NT2/D1 (cell line): ENCODE measurements around the gene CLIP2.
"Not testable (repeated sequence)": the region's sequence is repeated elsewhere in the genome, so short reads cannot be mapped to it uniquely, and the experiment has no call there.

Experiments
- DNase-seq: peaks from one replicate; pipeline ENCODE4 v3.0.0-alpha.2; 2011; ENCODE audit warnings: low read depth, low spot score
- H3K27me3 ChIP-seq: 2 replicates; pipeline ENCODE4 v1.6.0; 2011; ENCODE audit warnings: mild to moderate bottlenecking; ENCODE audit not compliant: insufficient read length, insufficient read depth
- H3K36me3 ChIP-seq: 2 replicates; pipeline ENCODE4 v1.6.1; 2011; ENCODE audit warnings: mild to moderate bottlenecking, low read length, mixed read lengths; ENCODE audit not compliant: insufficient read depth, insufficient read length
- H3K4me1 ChIP-seq: 2 replicates; pipeline ENCODE4 v1.5.1; 2011; ENCODE audit not compliant: insufficient read depth, insufficient read length
- H3K4me3 ChIP-seq: 2 replicates; pipeline ENCODE4 v1.5.1; 2011; ENCODE audit warnings: low read depth; ENCODE audit not compliant: insufficient read length
- H3K9ac ChIP-seq: 2 replicates; pipeline ENCODE4 v1.6.0; 2011; ENCODE audit warnings: low read depth; ENCODE audit not compliant: insufficient read length
- H3K9me3 ChIP-seq: 2 replicates; pipeline ENCODE4 v1.5.1; 2011; ENCODE audit warnings: mild to moderate bottlenecking, low read length; ENCODE audit not compliant: insufficient read depth
- SUZ12 ChIP-seq: IDR thresholded peaks from 2 replicates; pipeline ENCODE4 v1.6.1; 2011; ENCODE audit not compliant: insufficient read length, insufficient read depth; ENCODE audit errors: extremely low read depth
- YY1 ChIP-seq: IDR thresholded peaks from 2 replicates; pipeline ENCODE4 v1.6.1; 2011; ENCODE audit not compliant: insufficient read length, insufficient read depth
- ZNF274 ChIP-seq: IDR thresholded peaks from 2 replicates; pipeline ENCODE4 v1.6.1; 2011; ENCODE audit warnings: mild to moderate bottlenecking, low read depth, low read length

CLIP2 gene

DNA sequence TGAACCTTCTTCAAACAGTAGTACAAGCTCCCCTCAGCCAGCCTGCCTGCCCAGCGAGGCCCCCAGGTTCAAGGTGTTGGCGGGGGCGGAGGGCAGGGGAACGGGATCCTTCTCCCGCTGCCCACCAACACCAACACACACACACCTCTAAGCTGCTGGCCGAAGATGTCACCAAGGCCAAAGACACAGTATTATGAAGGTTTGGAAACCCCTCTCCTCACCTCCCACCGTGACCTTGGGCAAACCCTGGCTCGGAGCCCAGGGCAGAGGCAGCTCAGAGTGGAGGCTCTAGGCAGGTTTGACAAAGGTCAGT lies 115.1 kb downstream of the CLIP2 start:
- H3K9ac ChIP-seq, result no peak overlapping the region
- no peaks in the 10 kb centered on the region for H3K27me3 ChIP-seq
- peaks cover 39% of the 10 kb centered on the region for H3K36me3 ChIP-seq
- TF ChIP-seq YY1, result no peak
- TF ChIP-seq SUZ12, result no peak
- TF ChIP-seq ZNF274, result no peak
- H3K9me3 ChIP-seq, result no peaks in the 10 kb centered on the region
- H3K4me1 ChIP-seq, result no peaks in the 10 kb centered on the region
- no peak overlapping the region for H3K4me3 ChIP-seq
- DNase-seq, result no peak

DNA sequence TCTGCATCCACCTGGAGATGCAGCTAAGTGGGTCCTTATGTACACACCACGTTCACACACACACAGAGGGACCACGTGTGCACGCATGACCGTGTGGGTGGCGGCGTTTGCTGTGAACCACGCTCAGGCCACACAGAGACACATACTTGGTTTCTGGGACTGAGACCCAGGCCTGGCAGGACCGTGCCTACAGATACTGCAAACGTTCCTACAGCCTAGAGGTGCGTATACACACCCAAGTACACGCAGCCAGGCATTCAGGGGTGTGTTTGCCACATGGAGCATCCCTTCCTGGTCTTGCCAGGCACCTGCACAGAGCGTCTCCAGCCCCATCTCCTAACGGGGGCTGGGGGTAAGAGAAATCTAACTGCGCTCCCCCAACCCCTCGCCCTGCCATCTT lies 115.5 kb downstream of the CLIP2 start:
- H3K27me3 ChIP-seq, result no peaks in the 10 kb centered on the region
- no peak for DNase-seq
- peaks cover 39% of the 10 kb centered on the region for H3K36me3 ChIP-seq
- no peaks in the 10 kb centered on the region for H3K9me3 ChIP-seq
- no peak overlapping the region for H3K4me3 ChIP-seq
- TF ChIP-seq YY1 (no peak), ZNF274 (no peak), SUZ12 (no peak)
- no peaks in the 10 kb centered on the region for H3K4me1 ChIP-seq
- no peak overlapping the region for H3K9ac ChIP-seq

- no peak for TF ChIP-seq ZNF274
- no peak for TF ChIP-seq YY1
- no peak for TF ChIP-seq SUZ12
- Histone ChIP-seq H3K9me3 (no peaks in the 10 kb centered on the region), H3K9ac (no peak overlapping the region), H3K4me3 (no peak overlapping the region), H3K27me3 (no peaks in the 10 kb centered on the region), H3K36me3 (peaks cover 38% of the 10 kb centered on the region), H3K4me1 (no peaks in the 10 kb centered on the region)
- DNase-seq, result peak; percentile 47
Observed at GRCh38 chr7:74405191-74405898, 116.1 kb downstream of the CLIP2 start.

DNA sequence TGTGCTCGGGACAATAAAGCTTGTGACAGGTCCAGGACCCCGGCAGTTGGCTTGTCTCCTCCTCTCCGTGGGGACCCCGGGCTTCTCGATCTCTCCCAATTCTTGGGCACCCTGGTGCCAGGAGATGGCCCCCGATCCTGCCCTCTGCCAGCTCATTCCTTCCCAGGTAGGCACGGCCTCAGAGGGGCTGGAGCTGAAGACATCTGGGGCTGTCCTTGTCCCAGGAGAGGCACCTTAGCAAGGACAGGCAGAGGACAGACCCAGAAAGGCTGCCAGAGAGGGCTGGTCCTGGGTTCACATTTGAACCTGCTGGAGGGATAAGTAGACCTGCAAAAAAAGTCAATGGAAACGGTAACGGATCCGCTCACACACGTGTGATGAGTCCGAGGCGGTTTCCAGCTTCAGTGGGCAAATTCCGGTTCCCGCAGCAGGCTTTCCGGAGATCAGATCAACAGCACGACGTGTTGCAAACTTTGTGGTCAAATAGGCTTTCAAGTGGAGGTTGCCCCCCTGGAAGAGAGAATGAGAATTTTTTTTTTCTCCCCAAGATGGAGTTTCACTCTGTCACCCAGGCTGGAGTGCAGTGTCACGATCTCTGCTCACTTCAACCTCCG lies 116.8 kb downstream of the CLIP2 start:
- H3K4me3 ChIP-seq, result no peak overlapping the region
- H3K4me1 ChIP-seq, result no peaks in the 10 kb centered on the region
- TF ChIP-seq SUZ12, result no peak
- TF ChIP-seq ZNF274, result no peak
- TF ChIP-seq YY1, result no peak
- no peaks in the 10 kb centered on the region for H3K9me3 ChIP-seq
- no peaks in the 10 kb centered on the region for H3K27me3 ChIP-seq
- no peak for DNase-seq
- peaks cover 32% of the 10 kb centered on the region for H3K36me3 ChIP-seq
- H3K9ac ChIP-seq, result no peak overlapping the region

DNA sequence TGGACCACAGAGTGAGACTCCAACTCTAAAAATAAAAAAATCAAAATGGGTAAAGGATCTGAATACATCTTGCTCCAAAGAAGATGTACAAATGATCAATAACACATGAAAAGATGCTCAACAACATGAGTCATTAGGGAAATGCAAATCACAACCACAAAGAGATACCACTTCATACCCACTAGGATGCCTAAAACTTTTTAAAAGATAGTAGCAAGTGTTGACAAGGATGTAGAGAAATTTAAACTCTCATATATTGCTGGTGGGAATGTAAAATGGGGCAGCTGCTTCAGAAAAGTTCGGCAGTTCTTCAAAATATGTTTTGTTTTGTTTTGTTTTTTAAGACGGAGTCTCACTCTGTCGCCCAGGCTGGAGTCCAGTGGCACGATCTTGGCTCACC lies 118.8 kb downstream of the CLIP2 start:
- no peaks in the 10 kb centered on the region for H3K9me3 ChIP-seq
- H3K36me3 ChIP-seq, result peaks cover 20% of the 10 kb centered on the region
- H3K4me3 ChIP-seq, result no peak overlapping the region
- H3K4me1 ChIP-seq, result no peaks in the 10 kb centered on the region
- no peaks in the 10 kb centered on the region for H3K27me3 ChIP-seq
- TF ChIP-seq YY1 (no peak), SUZ12 (no peak), ZNF274 (no peak)
- no peak for DNase-seq
- no peak overlapping the region for H3K9ac ChIP-seq

- H3K4me3 ChIP-seq, result no peak overlapping the region
- H3K4me1 ChIP-seq, result no peaks in the 10 kb centered on the region
- H3K9me3 ChIP-seq, result no peaks in the 10 kb centered on the region
- H3K36me3 ChIP-seq, result peaks cover 12% of the 10 kb centered on the region
- no peaks in the 10 kb centered on the region for H3K27me3 ChIP-seq
- no peak overlapping the region for H3K9ac ChIP-seq
- DNase-seq, result no peak
- TF ChIP-seq ZNF274, result no peak
- no peak for TF ChIP-seq YY1
- TF ChIP-seq SUZ12, result no peak
Observed at GRCh38 chr7:74409571-74409970, 120.4 kb downstream of the CLIP2 start.

DNA sequence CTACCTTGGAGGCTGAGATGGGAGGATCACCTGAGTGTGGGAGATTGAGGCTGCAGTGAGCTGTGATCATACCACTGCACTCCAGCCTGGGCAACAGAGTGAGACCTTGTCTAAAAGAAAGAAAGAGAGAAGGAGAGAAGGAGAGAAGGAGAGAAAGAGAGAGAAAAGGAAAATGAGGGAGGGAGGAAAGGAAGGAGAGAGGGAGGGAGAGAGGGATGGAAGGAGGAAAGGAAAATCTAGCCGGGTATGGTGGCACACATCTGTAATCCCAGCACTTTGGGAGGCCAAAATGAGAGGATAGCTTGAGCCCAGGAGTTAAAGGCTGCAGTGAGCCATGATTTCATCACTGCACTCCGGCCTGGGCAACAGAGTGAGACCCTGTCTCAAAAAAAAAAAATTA lies 121.6 kb downstream of the CLIP2 start:
- TF ChIP-seq YY1, result no peak
- TF ChIP-seq ZNF274, result no peak
- no peak for TF ChIP-seq SUZ12
- Histone ChIP-seq H3K4me3 (no peak overlapping the region), H3K9me3 (no peaks in the 10 kb centered on the region), H3K9ac (no peak overlapping the region), H3K27me3 (no peaks in the 10 kb centered on the region), H3K4me1 (no peaks in the 10 kb centered on the region), H3K36me3 (peaks cover 6% of the 10 kb centered on the region)
- DNase-seq, result no peak

GRCh38 chr7:74411571-74411970 lies 122.4 kb downstream of the CLIP2 start:
- not testable (repeated sequence) for DNase-seq, H3K9me3 ChIP-seq, H3K4me3 ChIP-seq, H3K9ac ChIP-seq, H3K36me3 ChIP-seq, H3K4me1 ChIP-seq, H3K27me3 ChIP-seq
